Measurements from ENCODE around the gene DYSF.
"Not testable (repeated sequence)": the region's sequence is repeated elsewhere in the genome, so short reads cannot be mapped to it uniquely, and the experiment has no call there.

DYSF gene

GRCh38 chr2:71473346-71474031 lies 20.1 kb downstream of the DYSF start:
- no peak for DNase-seq

DNA sequence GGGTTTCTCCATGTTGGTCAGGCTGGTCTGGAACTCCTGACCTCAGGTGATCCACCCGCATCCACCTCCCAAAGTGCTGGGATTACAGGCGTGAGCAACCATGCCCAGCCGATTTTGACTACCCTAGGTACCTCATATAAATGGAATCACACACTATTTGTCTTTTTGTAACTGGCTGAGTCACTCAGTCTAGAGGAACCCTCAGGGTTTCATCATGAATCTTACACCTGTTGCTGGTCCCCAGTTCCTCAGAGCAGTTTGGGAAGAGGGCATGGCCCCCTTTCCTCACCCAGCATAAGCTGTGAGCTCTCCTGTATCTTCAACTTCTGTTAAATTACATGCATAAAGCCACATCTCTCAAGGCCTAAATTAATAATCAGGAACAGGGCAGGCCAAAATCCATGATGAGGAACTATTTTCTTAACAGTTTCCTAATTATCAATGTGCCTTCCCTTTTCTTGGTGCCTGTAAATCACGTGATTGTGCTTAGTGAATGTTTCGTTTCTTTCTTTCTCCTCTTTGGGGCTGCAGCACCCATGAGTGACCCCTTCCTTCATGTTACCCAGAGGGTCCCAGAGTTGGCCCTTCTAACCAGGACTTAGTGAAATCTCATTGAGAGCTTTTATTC lies 20.9 kb downstream of the DYSF start:
- DNase-seq: no peak

DNA sequence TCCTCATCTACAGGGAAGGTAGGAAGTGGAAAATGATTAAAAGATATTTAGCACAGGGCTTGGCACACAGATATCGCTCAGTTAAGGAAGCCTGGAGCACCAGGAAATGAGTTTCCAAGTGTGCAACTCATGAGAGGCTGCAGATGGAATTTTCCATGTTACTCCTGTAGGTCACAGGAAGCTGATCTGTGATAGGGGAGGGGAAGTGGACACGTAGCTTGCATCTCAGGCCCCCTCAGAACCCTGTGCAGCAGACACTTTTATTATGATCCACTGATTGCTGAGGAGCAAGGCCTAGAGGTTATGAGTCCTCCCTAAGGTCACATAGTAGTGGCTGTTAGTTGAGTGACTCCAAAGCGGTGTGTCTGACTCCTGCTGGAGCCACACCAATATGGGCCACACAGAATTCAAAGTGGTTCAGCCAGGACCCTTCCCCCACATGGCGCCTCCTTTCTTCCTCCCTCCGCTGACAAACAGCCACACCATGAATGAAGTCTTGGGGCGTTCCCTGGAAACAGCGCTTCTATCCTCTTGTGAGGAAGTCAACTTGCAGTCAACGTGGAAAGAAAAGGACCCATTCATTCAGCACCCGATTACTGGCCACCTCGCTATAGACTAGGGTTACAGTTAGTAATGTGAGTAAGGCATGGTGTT lies 21.5 kb downstream of the DYSF start:
- DNase-seq: no peak

- DNase-seq: no peak
These were observed 23.1 kb downstream of the DYSF start for GRCh38 chr2:71476495-71476894.

DNA sequence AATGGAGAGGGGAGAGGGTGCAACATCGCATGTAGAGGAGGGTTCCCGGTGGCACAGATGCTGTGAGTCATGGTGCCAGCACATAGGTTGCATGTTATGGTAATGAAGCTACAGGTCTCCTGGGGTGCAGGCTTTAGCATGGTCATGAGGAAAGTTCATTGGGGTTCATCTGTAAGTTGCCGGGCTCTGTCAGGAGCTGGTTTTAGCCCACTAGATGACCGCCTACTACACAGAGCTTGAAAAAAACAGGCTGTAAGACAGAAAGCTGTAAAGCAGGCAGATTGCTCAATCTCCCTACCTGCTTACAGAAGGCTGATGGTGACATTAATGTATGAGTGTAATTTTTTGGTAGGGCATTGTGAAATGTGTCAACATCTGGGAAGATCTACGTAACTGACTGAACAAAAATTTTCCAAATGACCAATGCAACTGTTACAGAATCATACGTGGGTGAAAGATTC lies 23.9 kb downstream of the DYSF start:
- DNase-seq: no peak

DNA sequence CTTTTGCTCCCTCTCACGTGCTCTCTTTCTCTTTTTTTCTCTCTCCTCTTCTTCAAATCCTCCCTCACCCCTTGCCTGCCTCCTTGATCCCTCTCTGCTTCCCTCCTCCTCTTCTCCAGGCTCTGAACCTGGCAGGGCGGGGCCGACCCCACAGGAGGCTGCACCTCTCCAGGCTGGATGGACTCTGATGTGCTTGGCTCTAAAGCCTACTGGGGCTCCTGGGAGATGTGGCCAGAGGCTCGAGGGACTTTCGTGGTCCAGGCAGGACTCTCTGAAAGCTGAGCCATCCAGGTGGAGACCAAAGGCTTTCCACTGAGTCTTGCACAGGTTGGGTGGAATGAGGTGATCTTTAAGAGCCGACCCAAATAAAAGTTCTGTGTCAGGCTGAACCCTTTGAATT lies 25.4 kb downstream of the DYSF start:
- DNase-seq: no peak

DNA sequence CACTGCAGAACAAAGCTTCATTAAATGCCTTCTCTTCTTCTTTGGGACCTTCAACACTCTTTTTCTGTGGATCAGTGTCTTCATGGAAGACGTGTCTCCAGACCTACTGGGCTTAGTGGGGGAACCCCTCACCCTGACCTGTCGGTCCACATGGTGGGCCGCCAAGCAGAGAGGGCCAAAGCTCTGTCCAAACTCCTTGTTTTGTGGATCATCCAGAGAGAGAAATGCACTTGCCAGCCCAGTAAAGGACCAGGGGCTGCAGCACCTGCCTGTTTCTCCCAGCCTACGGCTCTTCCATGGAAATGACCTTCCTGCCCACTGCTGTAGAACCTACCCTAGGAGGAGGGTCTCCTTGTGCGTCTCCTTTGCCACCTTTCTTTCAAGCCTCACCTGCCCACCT lies 25.9 kb downstream of the DYSF start:
- no peak for DNase-seq

DNA sequence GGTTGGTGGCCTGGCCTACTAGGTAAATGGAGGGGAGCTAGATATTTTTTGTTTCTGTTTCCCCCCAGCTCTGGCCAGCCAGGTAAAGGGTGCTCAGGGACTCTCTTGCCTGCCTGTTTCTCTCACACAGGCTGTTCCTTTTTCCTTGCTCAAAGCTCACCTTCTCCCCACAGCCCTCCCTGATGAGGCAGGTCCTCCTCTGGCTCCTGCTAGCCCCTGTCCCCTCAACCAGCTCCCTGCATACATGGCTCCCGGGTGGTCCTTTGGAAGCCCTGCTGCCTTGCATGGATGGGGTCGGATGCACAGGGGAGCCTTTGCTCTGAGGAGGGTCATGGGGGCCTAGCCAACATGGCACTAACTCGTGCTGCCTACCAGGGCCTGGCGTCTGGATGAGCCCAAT lies 27.8 kb downstream of the DYSF start:
- no peak for DNase-seq

GRCh38 chr2:71482055-71482454 lies 28.7 kb downstream of the DYSF start:
- DNase-seq: no peak

- DNase-seq: no peak
These were observed 29.9 kb downstream of the DYSF start for GRCh38 chr2:71483246-71483645.

- DNase-seq: no peak
These were observed 31.0 kb downstream of the DYSF start for GRCh38 chr2:71484354-71484753.

DNA sequence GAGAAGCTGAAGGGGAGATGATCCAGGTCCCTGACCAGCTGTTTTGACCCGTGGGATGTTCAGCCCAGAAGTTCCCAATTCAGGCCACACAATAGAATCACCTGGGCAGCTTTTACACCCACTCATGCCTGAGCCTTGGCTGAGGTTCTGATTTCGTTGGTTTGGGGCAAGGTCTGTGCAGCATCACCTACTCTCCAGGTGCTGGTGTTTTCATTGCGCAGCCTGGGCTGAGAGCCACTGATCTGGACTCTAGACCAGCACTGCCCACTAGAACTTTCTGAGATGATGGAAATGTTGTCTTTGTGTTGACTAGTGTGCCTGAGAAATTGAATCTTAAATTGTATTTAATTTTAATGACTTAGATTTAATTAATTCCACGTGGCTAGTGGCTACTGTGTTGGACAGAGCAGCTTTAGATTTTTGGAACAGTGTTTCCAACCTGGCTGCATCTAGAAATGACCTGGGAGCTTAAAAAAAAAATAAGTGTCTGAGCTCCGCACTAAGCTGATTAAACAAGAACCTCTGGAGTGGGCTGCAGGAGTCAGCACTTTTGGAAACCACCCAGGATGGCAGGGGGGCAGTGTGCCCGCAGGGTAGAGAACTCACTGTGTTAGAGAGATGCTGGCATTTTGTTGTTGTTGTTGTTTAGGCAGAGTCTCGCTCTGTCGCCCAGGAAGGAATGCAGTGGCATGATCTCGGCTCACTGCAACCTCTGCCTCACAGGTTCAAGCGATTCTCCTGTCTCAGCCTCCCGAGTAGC lies 33.7 kb downstream of the DYSF start:
- no peak for DNase-seq

DNA sequence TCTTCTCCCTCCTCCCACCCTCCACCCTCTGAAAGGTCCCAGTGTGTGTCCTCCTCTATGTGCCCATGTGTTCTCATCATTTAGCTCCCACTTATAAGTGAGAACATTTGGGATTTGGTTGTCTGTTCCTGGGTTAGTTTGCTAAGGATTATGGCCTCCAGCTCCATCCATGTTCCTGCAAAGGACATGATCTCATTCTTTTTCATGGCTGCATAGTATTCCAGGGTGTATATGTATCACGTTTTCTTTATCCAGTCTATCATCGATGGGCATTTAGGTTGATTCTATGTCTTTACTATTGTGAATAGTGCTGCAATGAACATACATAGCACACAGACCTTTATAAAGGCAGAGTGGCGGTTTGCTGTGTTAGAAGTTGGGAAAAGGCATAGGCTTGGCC lies 38.2 kb downstream of the DYSF start:
- not testable (repeated sequence) for DNase-seq

DNA sequence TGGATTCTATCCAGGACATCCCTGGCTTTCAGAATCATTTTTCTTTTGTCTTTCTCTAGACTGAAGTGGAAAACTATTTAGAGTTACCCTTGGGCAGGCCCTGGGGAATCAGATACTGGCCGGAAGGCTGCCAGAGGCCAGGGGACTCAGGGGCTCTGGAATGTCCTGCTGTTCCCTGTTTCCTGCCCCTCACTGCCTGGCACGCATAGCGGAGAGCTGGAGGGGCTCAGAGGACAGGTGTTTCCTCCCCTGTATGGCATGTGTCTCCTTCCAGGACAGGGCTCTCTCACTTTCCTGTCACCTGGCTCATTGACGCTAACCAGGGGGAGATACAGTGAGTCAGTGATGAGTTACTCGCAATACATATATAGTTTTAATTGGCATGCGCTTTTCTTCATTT lies 38.8 kb downstream of the DYSF start:
- DNase-seq: no peak

DNA sequence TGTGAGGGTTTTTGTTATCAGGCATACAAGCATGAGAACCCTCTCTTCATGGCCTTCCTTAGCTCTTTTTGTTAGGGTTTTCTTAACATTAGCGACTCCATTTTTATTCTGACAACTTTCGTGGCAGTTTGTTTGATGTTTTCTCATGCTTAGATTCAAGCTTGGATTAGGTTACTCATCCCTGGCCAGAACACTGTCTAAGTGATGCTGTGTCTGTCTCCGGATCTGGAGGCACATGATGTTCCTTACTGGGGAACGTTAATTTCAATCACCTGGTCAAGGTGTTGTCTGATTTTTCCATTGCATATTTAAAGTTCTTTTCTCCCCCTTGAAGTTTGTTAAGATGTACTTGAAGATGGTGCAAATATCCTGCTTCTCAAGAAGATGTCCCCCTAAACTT lies 40.7 kb downstream of the DYSF start:
- no peak for DNase-seq

GRCh38 chr2:71494523-71495155 lies 41.3 kb downstream of the DYSF start:
- DNase-seq: no peak

DNA sequence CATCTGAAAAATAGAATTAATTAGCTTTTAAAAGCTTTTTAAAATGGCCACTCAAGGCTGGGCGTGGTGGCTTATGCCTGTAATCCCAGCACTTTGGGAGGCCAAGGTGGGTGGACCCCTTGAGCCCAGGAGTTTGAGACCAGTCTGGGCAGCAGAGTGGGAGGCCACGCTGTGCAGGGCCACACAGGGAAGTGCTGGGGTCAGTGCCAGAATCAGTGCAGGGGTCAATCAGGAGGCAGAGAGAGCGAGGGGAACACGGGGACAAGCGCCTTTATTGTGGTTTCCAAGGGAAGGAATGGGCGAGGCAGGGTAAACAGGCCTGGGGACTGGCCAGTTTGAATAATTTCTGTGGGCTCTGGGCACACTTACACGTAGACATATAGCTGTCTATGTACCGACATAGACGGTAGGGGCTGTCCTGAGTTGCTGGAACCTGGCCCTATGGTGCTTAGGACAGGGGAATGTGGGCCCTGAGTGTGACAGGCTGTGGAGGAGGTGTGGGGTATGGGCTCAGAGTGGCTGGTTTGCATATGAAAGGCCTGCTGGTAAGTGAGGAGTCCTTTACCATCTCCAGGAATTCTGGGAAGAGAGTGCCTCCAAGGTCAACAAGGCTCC lies 42.9 kb downstream of the DYSF start:
- DNase-seq: no peak

- no peak for DNase-seq
These were observed 44.9 kb downstream of the DYSF start for GRCh38 chr2:71498261-71498701.

- no peak for DNase-seq
These were observed 46.3 kb downstream of the DYSF start for GRCh38 chr2:71499691-71500090.

- DNase-seq: no peak
These were observed 47.2 kb downstream of the DYSF start for GRCh38 chr2:71500426-71501079.

DNA sequence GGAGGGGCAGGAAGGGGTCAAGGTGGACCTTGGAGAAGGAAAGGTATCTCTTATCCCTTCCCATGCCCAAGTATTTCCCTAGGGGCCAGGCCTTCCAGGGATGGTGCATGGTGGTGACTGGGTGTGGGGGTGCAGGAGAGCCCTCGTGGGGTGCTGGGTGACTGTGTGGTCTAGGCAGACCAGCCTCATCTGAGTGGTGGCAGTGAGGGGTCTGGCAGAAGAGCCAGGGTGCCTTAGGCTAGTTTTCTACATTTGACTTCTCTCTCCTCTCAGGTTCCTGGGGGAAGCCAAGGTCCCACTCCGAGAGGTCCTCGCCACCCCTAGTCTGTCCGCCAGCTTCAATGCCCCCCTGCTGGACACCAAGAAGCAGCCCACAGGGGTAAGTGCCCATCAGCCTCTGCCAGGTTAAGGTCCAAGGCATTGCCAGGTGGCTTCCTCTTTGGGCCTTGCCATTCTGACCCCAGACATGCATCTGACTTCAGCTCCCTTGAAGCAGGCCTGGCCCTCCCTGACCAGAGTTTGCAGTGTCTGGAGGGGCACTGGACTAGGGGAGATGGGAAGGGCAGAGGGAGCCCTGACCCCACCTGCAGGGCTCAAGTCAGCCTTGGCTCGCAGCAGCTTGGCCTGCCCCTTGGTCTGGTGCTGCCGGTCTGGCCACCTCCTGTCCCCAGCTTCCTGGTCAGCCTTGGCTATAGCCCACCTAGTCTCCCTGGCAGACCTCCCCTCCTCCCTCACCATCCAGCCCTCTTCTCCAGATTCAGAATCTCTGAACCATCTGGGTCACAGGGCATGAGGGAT lies 49.8 kb downstream of the DYSF start:
- DNase-seq: no peak

Data from stimulated activated CD4-positive, alpha-beta T cell treated with anti-CD3 and anti-CD28 coated beads, Interleukin-4, amount 100 ng/mL, for 4 hours (primary cell).